Measurements from ENCODE around the gene TVP23A. TPM values are rescaled to one million over a fixed set of nuclear protein-coding genes. Genes with fewer than 3 reads are reported as not detected.
A peak's percentile ranks its signal among the peaks of the same experiment; 100 is the strongest.

TVP23A gene
- total RNA-seq, 1 experiment from 2014 or later: 3.1 TPM

GRCh38 chr16:10865991-10866966, 47.7 kb upstream of the TVP23A start:
- no peak overlapping the region for H2BK20ac ChIP-seq (ENCODE audit: low read depth, low read length, poor library complexity, severe bottlenecking)
- TF ChIP-seq CTCF (conservative IDR thresholded peaks at IDR 0.05): no peak
- no peak overlapping the region for H3K4me2 ChIP-seq (ENCODE audit: insufficient read depth, insufficient read length, low read length)
- no peak overlapping the region for H4K8ac ChIP-seq (replicated peaks; ENCODE audit: insufficient read length, low read depth, low read length)
- no peak overlapping the region for H3K9ac ChIP-seq (ENCODE audit: extremely low read depth, insufficient read length, low read length)
- H3K18ac ChIP-seq (ENCODE audit: insufficient read length, low read depth, low read length): no peak overlapping the region
- H3K9me3 Mint-ChIP-seq: no peaks in the 10 kb centered on the region
- no CpG with 5 or more reads among the region's 13 CpGs for WGBS (ENCODE audit: extremely low coverage, insufficient read length, low lambda C conversion rate)
- no peak overlapping the region for H2AK5ac ChIP-seq (ENCODE audit: insufficient read length, low read length)
- no peak overlapping the region for H3T11ph ChIP-seq (ENCODE audit: low read length)
- H4K20me1 ChIP-seq (ENCODE audit: control insufficient read depth, insufficient read depth, insufficient read length): no peaks in the 10 kb centered on the region
- H2BK120ac ChIP-seq (ENCODE audit: low read depth, low read length, poor library complexity, severe bottlenecking): no peak overlapping the region
- H4K91ac ChIP-seq (ENCODE audit: insufficient read length, low read depth, low read length): no peak overlapping the region
- no peak overlapping the region for H2AFZ ChIP-seq (ENCODE audit: low read length)
- no peak overlapping the region; the same call in 1 of the 2 replicates for H3K14ac ChIP-seq (ENCODE audit: insufficient read depth, low read length)
- no peaks in the 10 kb centered on the region for H3K36me3 Mint-ChIP-seq (ENCODE audit: insufficient read depth in 1 of 3, low read depth in 3 of 3)
- H3K4ac ChIP-seq (ENCODE audit: low read depth, low read length): no peak overlapping the region
- H2BK5ac ChIP-seq (ENCODE audit: insufficient read length, low read length): no peak overlapping the region
- no peak overlapping the region for H2BK12ac ChIP-seq (ENCODE audit: insufficient read length, low read depth, low read length)
- no peaks in the 10 kb centered on the region; the same call in 1 of the 2 replicates for H3K4me1 ChIP-seq (ENCODE audit: insufficient read depth, low read length)
- no peaks in the 10 kb centered on the region for H3K23me2 ChIP-seq (ENCODE audit: insufficient read length, low read depth, low read length, poor library complexity, severe bottlenecking)
- H3K27me3 ChIP-seq (ENCODE audit: insufficient read depth, low read length): no peaks in the 10 kb centered on the region
- H3K56ac ChIP-seq (ENCODE audit: insufficient read length, low read depth, low read length): no peak overlapping the region
- no peak for DNase-seq
- peak overlapping the region in 1 of 3 experiments; percentile 68; a peak in 1 of 7 replicates for H3K27ac Mint-ChIP-seq
- H3K9me3 ChIP-seq (ENCODE audit: control insufficient read depth, low read depth, low read length): no peaks in the 10 kb centered on the region
- H3K23ac ChIP-seq (ENCODE audit: insufficient read length, low read depth, low read length): no peak overlapping the region
- H4K5ac ChIP-seq (ENCODE audit: insufficient read length, low read depth, low read length): no peak overlapping the region
- H3K27me3 Mint-ChIP-seq (ENCODE audit: low read depth): peaks cover 11% of the 10 kb centered on the region
- H3K79me1 ChIP-seq (ENCODE audit: insufficient read depth, low read depth, low read length, poor library complexity, severe bottlenecking): no peaks in the 10 kb centered on the region
- no peak overlapping the region; a peak in 1 of 5 replicates for H3K4me3 Mint-ChIP-seq
- no peaks in the 10 kb centered on the region for H3K79me2 ChIP-seq (ENCODE audit: insufficient read depth, low read length)
- H3K4me1 Mint-ChIP-seq: peaks cover 12 to 17% of the 10 kb centered on the region in 2 experiments
- no peak overlapping the region for H3K27ac ChIP-seq (ENCODE audit: insufficient read length, low read depth, low read length)
- no peak overlapping the region for H2BK15ac ChIP-seq (ENCODE audit: low read depth, low read length)
